Measurements from ENCODE around the gene SATB2.

SATB2 gene

DNA sequence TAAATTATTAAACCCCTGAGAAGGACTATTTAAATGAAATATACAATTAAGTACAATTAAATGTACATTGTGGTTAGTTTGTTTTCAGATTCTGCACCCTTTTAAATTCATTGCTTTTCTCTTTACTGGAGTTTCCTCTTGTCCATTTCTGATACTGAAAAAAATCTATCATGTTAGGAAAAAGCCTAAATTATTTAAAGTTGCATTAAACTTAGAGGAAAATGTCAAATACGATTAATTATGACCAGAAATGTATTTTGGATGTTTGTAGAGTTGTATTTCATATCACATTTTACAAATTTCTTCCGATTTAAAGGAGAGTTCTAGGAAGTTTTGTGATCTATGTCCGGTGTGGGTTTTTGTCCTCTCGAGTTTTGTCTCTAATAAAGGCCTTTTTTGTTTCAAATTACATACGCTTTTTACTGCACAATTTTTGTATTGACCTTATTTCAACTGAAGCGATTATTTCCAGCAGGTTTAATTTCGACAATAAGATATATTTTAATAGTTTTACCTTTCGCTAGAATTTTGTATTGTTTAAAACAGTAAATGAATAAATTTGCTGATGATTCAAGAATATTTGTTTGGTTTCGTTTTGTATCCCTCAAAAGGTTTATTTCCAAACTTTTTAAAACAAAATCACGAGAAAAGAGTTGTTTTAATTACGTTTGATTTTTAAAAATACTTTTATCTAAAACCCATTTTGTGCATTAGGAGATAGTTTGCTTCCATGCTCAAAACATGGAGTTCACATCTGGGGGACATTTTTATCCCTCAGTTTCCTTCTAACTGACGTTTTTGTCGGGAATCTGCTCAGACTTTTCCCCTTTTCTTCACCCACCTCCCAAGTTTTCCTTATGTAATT lies 3.3 kb upstream of the SATB2 start (continued):
- no peak for TF ChIP-seq TOX (CRISPR knock-in tag; IDR thresholded peaks at IDR 0.05; ENCODE audit: borderline replicate concordance)
- TF ChIP-seq OSR1 (CRISPR knock-in tag; IDR thresholded peaks at IDR 0.05), result no peak
- no peak for TF ChIP-seq CSDC2 (CRISPR knock-in tag; IDR thresholded peaks at IDR 0.05)
- TF ChIP-seq GLIS3 (CRISPR knock-in tag; IDR thresholded peaks at IDR 0.05), result no peak
- no peak for TF ChIP-seq PPARA (CRISPR knock-in tag; IDR thresholded peaks at IDR 0.05; ENCODE audit: borderline replicate concordance)

DNA sequence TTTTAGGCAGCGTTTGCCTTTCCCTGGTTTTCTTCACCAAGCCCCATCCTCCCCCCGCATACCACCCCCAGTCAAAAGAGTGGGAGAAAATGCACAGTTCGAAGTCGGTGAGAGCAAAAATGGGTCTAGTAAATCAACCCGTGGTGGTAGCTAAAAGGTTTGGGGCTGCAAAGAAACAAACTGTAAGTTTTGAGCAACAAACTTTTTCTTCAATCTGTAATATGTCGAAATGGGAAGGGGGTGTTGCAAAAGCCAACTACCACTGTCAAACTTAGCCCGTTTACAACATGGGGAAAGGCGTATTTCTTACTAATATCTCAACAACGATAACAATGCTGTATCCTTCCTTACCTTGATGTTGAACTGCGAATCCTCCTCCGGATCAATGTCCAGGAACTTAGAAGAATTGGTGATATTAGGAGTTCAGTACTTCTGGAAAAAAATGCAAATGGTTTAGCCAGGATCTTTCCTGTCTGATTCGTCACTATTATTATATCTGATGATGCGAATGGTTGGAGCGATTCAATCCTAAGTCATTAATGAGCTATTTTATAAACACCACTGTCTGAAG lies 2.4 kb upstream of the SATB2 start:
- no peak for ATAC-seq
- TF ChIP-seq OSR1 (CRISPR knock-in tag; IDR thresholded peaks at IDR 0.05) (no peak), ARNTL (CRISPR knock-in tag; IDR thresholded peaks at IDR 0.05; ENCODE audit: borderline replicate concordance, low read depth) (no peak), ZC3H10 (CRISPR knock-in tag; IDR thresholded peaks at IDR 0.05) (no peak), TOX (CRISPR knock-in tag; IDR thresholded peaks at IDR 0.05; ENCODE audit: borderline replicate concordance) (no peak), RARB (CRISPR knock-in tag; IDR thresholded peaks at IDR 0.05) (no peak), ZFP30 (CRISPR knock-in tag; IDR thresholded peaks at IDR 0.05) (no peak), ZNF8 (CRISPR knock-in tag; IDR thresholded peaks at IDR 0.05) (no peak), ESRRG (CRISPR knock-in tag; IDR thresholded peaks at IDR 0.05) (no peak), ZNF70 (CRISPR knock-in tag; IDR thresholded peaks at IDR 0.05) (no peak), ZNF565 (CRISPR knock-in tag; conservative IDR thresholded peaks at IDR 0.05; ENCODE audit: low read depth) (no peak)
- TF ChIP-seq, protein P1, sequence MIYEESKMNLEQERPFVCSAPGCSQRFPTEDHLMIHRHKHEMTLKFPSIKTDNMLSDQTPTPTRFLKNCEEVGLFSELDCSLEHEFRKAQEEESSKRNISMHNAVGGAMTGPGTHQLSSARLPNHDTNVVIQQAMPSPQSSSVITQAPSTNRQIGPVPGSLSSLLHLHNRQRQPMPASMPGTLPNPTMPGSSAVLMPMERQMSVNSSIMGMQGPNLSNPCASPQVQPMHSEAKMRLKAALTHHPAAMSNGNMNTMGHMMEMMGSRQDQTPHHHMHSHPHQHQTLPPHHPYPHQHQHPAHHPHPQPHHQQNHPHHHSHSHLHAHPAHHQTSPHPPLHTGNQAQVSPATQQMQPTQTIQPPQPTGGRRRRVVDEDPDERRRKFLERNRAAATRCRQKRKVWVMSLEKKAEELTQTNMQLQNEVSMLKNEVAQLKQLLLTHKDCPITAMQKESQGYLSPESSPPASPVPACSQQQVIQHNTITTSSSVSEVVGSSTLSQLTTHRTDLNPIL (CRISPR knock-in tag; IDR thresholded peaks at IDR 0.05; ENCODE audit: low read depth), result no peak

DNA sequence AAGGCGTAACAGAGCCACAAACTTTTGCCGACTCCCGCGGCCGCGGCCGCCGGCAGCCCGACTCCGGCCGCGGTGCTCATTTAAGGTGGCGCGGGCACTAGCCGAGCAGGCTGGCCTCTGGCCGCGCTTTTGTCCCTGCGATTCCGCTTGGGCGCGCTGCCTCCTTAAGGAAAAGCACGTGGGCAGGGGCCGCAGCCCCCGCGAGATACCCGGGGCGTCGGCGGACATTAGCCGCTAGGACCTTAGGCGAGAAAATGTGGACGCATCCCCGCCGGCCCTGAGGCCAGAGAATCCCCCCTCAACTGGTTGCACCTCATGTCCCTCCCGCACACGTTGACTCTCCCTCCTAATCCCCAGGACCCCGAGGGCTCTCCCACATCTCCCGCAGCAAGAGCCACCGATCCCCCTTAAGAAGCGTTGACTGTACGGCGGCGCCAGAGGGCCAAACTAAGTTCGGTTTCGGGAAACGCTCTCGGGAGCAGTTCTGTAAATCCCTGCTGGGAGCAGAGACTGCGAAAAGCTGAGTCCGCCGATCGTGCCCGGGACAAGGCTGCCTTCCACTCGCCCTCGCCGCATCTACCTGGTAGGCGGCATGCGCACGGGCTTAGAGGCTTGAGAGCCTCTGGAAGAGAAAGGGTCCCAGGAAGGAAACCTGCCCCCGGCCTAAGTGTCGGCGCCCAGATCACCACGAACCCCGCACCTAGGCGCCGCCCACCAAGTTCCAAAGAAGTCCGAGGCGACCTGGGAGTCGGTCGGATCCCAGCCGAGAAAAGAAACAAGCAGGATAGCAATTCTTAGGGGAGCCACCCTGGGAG lies 1.8 kb upstream of the SATB2 start:
- peak; percentile 74 for ATAC-seq
- no peak for TF ChIP-seq ZC3H10 (CRISPR knock-in tag; IDR thresholded peaks at IDR 0.05)
- TF ChIP-seq TOX (CRISPR knock-in tag; IDR thresholded peaks at IDR 0.05; ENCODE audit: borderline replicate concordance), result no peak
- no peak for TF ChIP-seq ZFP30 (CRISPR knock-in tag; IDR thresholded peaks at IDR 0.05)
- TF ChIP-seq, protein P2, sequence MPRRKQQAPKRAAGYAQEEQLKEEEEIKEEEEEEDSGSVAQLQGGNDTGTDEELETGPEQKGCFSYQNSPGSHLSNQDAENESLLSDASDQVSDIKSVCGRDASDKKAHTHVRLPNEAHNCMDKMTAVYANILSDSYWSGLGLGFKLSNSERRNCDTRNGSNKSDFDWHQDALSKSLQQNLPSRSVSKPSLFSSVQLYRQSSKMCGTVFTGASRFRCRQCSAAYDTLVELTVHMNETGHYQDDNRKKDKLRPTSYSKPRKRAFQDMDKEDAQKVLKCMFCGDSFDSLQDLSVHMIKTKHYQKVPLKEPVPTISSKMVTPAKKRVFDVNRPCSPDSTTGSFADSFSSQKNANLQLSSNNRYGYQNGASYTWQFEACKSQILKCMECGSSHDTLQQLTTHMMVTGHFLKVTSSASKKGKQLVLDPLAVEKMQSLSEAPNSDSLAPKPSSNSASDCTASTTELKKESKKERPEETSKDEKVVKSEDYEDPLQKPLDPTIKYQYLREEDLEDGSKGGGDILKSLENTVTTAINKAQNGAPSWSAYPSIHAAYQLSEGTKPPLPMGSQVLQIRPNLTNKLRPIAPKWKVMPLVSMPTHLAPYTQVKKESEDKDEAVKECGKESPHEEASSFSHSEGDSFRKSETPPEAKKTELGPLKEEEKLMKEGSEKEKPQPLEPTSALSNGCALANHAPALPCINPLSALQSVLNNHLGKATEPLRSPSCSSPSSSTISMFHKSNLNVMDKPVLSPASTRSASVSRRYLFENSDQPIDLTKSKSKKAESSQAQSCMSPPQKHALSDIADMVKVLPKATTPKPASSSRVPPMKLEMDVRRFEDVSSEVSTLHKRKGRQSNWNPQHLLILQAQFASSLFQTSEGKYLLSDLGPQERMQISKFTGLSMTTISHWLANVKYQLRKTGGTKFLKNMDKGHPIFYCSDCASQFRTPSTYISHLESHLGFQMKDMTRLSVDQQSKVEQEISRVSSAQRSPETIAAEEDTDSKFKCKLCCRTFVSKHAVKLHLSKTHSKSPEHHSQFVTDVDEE (CRISPR knock-in tag; IDR thresholded peaks at IDR 0.05), result no peak
- TF ChIP-seq ZFP3 (CRISPR knock-in tag; IDR thresholded peaks at IDR 0.05), result no peak

DNA sequence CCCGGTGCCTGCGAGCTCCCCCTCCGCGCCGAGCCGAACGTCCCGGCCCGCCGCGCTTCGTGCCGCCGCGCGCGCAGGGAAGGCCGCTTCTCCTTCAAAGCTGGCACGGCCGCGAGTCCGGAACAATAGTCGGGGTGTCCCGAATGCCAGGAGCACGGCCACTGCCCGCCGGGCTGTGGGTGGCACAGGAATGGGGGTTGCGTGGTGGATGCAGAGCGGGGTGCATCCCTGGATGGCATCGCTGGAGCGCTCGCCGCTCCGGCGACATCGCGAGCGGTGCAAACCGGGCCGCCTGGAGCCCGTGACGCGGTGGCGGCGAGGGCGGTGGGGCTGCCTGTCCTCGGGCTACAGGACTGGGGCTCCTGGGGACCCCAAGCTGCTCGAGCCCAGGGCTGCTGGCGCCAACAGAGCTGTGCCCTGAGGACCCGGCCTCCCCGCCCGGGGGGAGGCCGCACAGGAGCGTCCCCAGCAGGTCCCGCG lies 1.1 kb upstream of the SATB2 start:
- TF ChIP-seq ZNF565 (CRISPR knock-in tag; conservative IDR thresholded peaks at IDR 0.05; ENCODE audit: low read depth) (no peak), RARB (CRISPR knock-in tag; IDR thresholded peaks at IDR 0.05) (no peak), SNAI2 (CRISPR knock-in tag; IDR thresholded peaks at IDR 0.05) (no peak), OSR1 (CRISPR knock-in tag; IDR thresholded peaks at IDR 0.05) (no peak), ISL1 (CRISPR knock-in tag; IDR thresholded peaks at IDR 0.05) (no peak), ZFP3 (CRISPR knock-in tag; IDR thresholded peaks at IDR 0.05) (no peak), BACH2 (CRISPR knock-in tag; IDR thresholded peaks at IDR 0.05; ENCODE audit: borderline replicate concordance) (no peak)
- TF ChIP-seq, protein P3, sequence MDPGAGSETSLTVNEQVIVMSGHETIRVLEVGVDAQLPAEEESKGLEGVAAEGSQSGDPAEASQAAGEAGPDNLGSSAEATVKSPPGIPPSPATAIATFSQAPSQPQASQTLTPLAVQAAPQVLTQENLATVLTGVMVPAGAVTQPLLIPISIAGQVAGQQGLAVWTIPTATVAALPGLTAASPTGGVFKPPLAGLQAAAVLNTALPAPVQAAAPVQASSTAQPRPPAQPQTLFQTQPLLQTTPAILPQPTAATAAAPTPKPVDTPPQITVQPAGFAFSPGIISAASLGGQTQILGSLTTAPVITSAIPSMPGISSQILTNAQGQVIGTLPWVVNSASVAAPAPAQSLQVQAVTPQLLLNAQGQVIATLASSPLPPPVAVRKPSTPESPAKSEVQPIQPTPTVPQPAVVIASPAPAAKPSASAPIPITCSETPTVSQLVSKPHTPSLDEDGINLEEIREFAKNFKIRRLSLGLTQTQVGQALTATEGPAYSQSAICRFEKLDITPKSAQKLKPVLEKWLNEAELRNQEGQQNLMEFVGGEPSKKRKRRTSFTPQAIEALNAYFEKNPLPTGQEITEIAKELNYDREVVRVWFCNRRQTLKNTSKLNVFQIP (CRISPR knock-in tag; IDR thresholded peaks at IDR 0.05; ENCODE audit: borderline replicate concordance, low read depth), result no peak
- ATAC-seq, result peak; percentile 35

Data from SK-N-SH treated with all-trans-retinoic acid at 6 μM for 48 hours (cell line).